GM20000 (cell line): ENCODE results near the gene ZDHHC22.

ENCODE experiments used
- DNase-seq: peaks from one replicate; pipeline ENCODE4 v3.0.0; 2012; ENCODE audit warnings: low spot score
- CTCF ChIP-seq: IDR thresholded peaks from 2 replicates; pipeline ENCODE4 v1.5.1; 2012; ENCODE audit warnings: mild to moderate bottlenecking, control low read depth; ENCODE audit errors: extremely low read depth, missing control alignments

The ZDHHC22 gene

DNA sequence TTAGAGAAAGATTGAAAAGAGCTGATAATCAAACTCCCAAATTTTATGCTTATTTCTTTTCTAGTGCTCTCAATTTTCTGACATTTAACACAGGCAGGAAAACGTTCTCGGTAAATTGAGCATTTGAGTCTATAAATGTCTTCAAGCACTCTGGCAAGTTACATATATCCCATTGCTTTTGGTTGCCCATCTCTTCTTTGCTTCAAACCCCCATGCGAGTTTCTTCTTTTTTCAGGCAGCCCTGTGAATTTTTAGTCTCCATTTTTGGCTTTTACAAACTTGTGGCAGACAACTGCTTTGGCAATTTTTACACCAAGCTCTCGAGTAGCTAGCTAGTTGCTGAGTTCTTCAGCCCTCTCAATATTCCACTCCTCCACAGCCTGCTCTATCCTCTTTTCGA is 31.3 kb upstream of the ZDHHC22 start:
- DNase-seq: no peak
- no peak for TF ChIP-seq CTCF

- no peak for DNase-seq
- no peak for TF ChIP-seq CTCF
Measured at GRCh38 chr14:77170045-77170444, 28.5 kb upstream of the ZDHHC22 start.

DNA sequence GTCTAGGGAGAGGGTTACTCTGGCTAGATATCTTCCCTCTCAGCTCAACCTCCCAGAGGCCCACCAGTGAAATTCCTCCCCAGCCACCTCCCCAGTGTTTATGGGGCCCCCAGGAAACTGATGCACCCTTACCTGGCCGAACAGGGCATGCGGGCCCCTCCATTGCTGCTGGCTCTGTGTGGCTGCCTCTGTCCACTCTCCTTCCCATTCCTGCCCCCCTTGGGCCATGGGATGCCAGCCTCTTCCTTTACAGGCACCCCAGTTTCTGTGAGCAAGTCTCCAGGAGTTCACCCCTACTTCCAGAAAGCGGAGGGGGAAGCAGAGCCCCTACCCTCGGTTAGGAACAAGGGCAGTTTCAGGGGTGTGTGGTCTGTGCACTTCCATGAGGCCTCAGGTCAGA is 19.4 kb upstream of the ZDHHC22 start:
- DNase-seq: no peak
- TF ChIP-seq CTCF: no peak

DNA sequence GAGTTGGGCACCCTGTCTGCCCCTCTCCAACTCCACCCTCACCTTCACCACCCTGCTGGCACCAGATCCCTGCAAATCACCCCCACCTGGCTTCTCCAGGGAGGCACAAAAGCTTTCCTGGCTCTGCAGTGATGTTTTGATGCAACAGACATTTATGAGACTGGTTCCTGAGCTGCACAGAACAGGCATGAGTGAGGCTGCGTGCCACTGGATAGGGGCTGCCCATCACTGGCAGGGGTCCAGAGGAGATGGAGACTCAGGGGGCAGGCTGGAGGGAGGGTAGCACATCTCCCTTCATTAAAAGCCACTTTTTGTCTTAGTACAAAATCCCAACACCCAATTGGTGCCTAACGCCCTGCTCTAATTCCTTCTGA is 17.3 kb upstream of the ZDHHC22 start:
- DNase-seq: no peak
- no peak for TF ChIP-seq CTCF

DNA sequence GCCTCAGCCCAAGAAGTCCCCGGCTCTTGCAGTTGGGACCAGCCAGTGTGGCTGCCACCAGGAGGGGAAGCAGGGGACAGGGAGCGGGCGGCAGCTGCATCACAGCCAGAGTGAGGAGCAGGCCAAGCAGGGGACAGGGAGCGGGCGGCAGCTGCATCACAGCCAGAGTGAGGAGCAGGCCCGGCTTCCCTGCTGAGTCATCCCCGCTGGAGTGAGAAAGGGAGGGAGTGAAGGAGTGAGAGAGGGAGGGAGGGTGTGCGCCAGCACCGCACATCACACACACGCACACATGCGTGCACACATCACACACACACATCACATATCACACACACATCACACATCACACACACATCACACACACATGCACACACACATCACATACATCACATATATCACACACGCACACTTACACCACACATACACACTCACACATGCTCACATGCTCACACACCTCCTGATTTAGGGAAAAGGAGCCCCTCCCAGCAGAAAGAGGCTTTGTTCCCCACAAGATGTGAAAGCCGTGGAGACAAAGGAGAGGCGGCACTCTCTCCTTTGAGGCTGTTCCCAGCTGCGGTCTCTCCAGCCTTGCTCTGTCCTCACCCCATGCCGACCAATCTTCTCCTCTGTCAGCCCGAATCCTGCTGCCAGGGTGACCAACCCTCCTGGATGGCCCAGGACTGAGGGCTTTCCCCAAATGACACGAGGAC is 16.7 kb upstream of the ZDHHC22 start:
- no peak for DNase-seq
- no peak for TF ChIP-seq CTCF

- DNase-seq: no peak
- no peak for TF ChIP-seq CTCF
Measured at GRCh38 chr14:77157740-77158139, 16.1 kb upstream of the ZDHHC22 start.

DNA sequence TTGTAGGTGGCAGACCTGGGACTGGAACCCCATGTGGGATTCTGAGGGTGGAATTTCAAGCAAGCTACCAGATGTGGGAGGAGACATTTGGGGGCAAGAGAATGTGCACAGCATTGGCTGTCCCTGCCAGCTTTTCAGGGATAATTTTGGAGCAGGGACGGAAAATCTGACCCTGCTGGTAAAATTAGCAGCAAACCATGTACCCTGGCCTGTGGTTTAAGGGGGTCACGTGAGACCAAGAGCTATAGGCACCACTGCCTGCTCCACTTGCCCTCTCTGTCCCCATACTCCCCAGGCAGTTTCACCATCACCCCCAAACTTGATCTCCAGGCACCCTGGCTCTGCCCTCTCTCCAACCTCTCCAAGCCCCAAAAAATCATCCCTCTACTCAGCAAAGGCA is 13.5 kb upstream of the ZDHHC22 start:
- no peak for TF ChIP-seq CTCF
- no peak for DNase-seq
